Measurements from ENCODE around the gene XPO6. TPM values are rescaled to one million over a fixed set of nuclear protein-coding genes. Genes with fewer than 3 reads are reported as not detected.

Gene XPO6
- total RNA-seq, 1 donor from 2014 or later = 128 TPM

- peaks cover 8% of the 10 kb centered on the region for H3K4me1 Mint-ChIP-seq (ENCODE audit: unreplicated experiment)
- H3K4me3 Mint-ChIP-seq (ENCODE audit: unreplicated experiment) = no peak overlapping the region
- no peaks in the 10 kb centered on the region for H3K9me3 Mint-ChIP-seq (ENCODE audit: unreplicated experiment)
- H3K27ac Mint-ChIP-seq (ENCODE audit: unreplicated experiment) = peak overlapping the region; percentile 27
- no peak for TF ChIP-seq CTCF (IDR thresholded peaks at IDR 0.05)
- no peaks in the 10 kb centered on the region for H3K27me3 Mint-ChIP-seq (ENCODE audit: unreplicated experiment)
- H3K36me3 Mint-ChIP-seq (ENCODE audit: unreplicated experiment) = no peaks in the 10 kb centered on the region
- no peak for DNase-seq (ENCODE audit: extremely low spot score, unreplicated experiment)
Measured at GRCh38 chr16:28092721-28093384, 118.9 kb downstream of the XPO6 start.

- Mint-ChIP-seq H3K27ac (ENCODE audit: unreplicated experiment) (no peak overlapping the region), H3K9me3 (ENCODE audit: unreplicated experiment) (no peaks in the 10 kb centered on the region), H3K4me1 (ENCODE audit: unreplicated experiment) (peaks cover 8% of the 10 kb centered on the region)
Measured at GRCh38 chr16:28091656-28092055, 120.1 kb downstream of the XPO6 start.

GRCh38 chr16:28090646-28091377, 121.0 kb downstream of the XPO6 start:
- peak; percentile 23 for TF ChIP-seq CTCF (IDR thresholded peaks at IDR 0.05)
- Mint-ChIP-seq H3K27ac (ENCODE audit: unreplicated experiment) (no peak overlapping the region), H3K27me3 (ENCODE audit: unreplicated experiment) (no peaks in the 10 kb centered on the region)

More at GRCh38 chr16:28091656-28092055, 120.1 kb downstream of the XPO6 start:
- Mint-ChIP-seq H3K36me3 (ENCODE audit: unreplicated experiment) (no peaks in the 10 kb centered on the region), H3K4me3 (ENCODE audit: unreplicated experiment) (no peak overlapping the region), H3K27me3 (ENCODE audit: unreplicated experiment) (no peaks in the 10 kb centered on the region)
- no peak for DNase-seq (ENCODE audit: extremely low spot score, unreplicated experiment)
- TF ChIP-seq CTCF (IDR thresholded peaks at IDR 0.05) = no peak

GRCh38 chr16:28089992-28090365, 121.8 kb downstream of the XPO6 start:
- Mint-ChIP-seq H3K36me3 (ENCODE audit: unreplicated experiment) (no peaks in the 10 kb centered on the region), H3K9me3 (ENCODE audit: unreplicated experiment) (no peaks in the 10 kb centered on the region), H3K27ac (ENCODE audit: unreplicated experiment) (no peak overlapping the region), H3K4me3 (ENCODE audit: unreplicated experiment) (no peak overlapping the region), H3K4me1 (ENCODE audit: unreplicated experiment) (peaks cover 8% of the 10 kb centered on the region), H3K27me3 (ENCODE audit: unreplicated experiment) (no peaks in the 10 kb centered on the region)
- DNase-seq (ENCODE audit: extremely low spot score, unreplicated experiment) = no peak
- TF ChIP-seq CTCF (IDR thresholded peaks at IDR 0.05) = no peak

More at GRCh38 chr16:28090646-28091377, 121.0 kb downstream of the XPO6 start:
- Mint-ChIP-seq H3K4me1 (ENCODE audit: unreplicated experiment) (peaks cover 8% of the 10 kb centered on the region), H3K4me3 (ENCODE audit: unreplicated experiment) (no peak overlapping the region), H3K9me3 (ENCODE audit: unreplicated experiment) (no peaks in the 10 kb centered on the region), H3K36me3 (ENCODE audit: unreplicated experiment) (no peaks in the 10 kb centered on the region)
- DNase-seq (ENCODE audit: extremely low spot score, unreplicated experiment) = no peak

GRCh38 chr16:28089205-28089991, 122.4 kb downstream of the XPO6 start:
- no peak for DNase-seq (ENCODE audit: extremely low spot score, unreplicated experiment)
- H3K36me3 Mint-ChIP-seq (ENCODE audit: unreplicated experiment) = no peaks in the 10 kb centered on the region
- no peak for TF ChIP-seq CTCF (IDR thresholded peaks at IDR 0.05)
- H3K4me1 Mint-ChIP-seq (ENCODE audit: unreplicated experiment) = peaks cover 8% of the 10 kb centered on the region
- H3K27me3 Mint-ChIP-seq (ENCODE audit: unreplicated experiment) = no peaks in the 10 kb centered on the region
- H3K4me3 Mint-ChIP-seq (ENCODE audit: unreplicated experiment) = no peak overlapping the region
- no peaks in the 10 kb centered on the region for H3K9me3 Mint-ChIP-seq (ENCODE audit: unreplicated experiment)
- H3K27ac Mint-ChIP-seq (ENCODE audit: unreplicated experiment) = no peak overlapping the region
